Lower lobe of right lung (tissue), 2 donors: Measurements from ENCODE around the gene SLC25A3. TPM values are rescaled to one million over a fixed set of nuclear protein-coding genes. Genes with fewer than 3 reads are reported as not detected.

ENCODE experiments used
- ATAC-seq, 2 donors: fragments of 200-7000 bp; cut with Tn5 transposase; one replicate each; pipeline ENCODE4 v1.9.1; 2020 to 2022; ENCODE audit warnings: mild to moderate bottlenecking in 2 of 2, moderate library complexity in 2 of 2
- DNase-seq: peaks from one replicate; pipeline ENCODE4 v3.0.0-alpha.2; 2020
- H3K27ac ChIP-seq: fragments of 200-600 bp; one replicate; pipeline ENCODE4 v1.8.0; 2022
- H3K27me3 ChIP-seq: fragments of 200-600 bp; one replicate; pipeline ENCODE4 v1.8.0; 2022; ENCODE audit warnings: low read depth
- H3K36me3 ChIP-seq: fragments of 200-600 bp; one replicate; pipeline ENCODE4 v1.8.0; 2022; ENCODE audit warnings: mild to moderate bottlenecking
- H3K4me1 ChIP-seq: fragments of 200-600 bp; one replicate; pipeline ENCODE4 v1.8.0; 2022
- H3K4me3 ChIP-seq: fragments of 200-600 bp; one replicate; pipeline ENCODE4 v1.8.0; 2022; ENCODE audit warnings: mild to moderate bottlenecking
- H3K9me3 ChIP-seq: fragments of 200-600 bp; one replicate; pipeline ENCODE4 v1.8.0; 2022
- CTCF ChIP-seq: fragments of 200-600 bp; IDR thresholded peaks from one replicate; pipeline ENCODE4 v1.8.0; 2022; ENCODE audit warnings: antibody characterized with exemption, mild to moderate bottlenecking
- intact Hi-C: fragments of 100-400 bp; cut with DNase I; formaldehyde crosslinking; loops from one replicate; pipeline ENCODE4 v1.11.0; 2022
- total RNA-seq: library from RNA; stranded (reverse); fragmentation: NEBNext Ultra II Directional; extraction: Animal tissue kit (Norgen Biotek cat#: 25700); gene quantifications from one replicate; pipeline ENCODE4 v1.2.1, GENCODE V29; 2021
- donor health status: DM: no; HTN: yes; CAD: no; lungs with severe emphysema.

The SLC25A3 gene
- total RNA-seq, 1 donor from 2014 or later: 348 TPM

- no peak for ATAC-seq
- Histone ChIP-seq H3K36me3 (no peaks in the 10 kb centered on the region), H3K4me3 (no peak overlapping the region), H3K27me3 (no peaks in the 10 kb centered on the region), H3K27ac (no peak overlapping the region), H3K4me1 (no peaks in the 10 kb centered on the region), H3K9me3 (no peaks in the 10 kb centered on the region)
- no peak for TF ChIP-seq CTCF
- no peak for DNase-seq
- intact Hi-C loops: no loop called here
These were observed 15.1 kb upstream of the SLC25A3 start for GRCh38 chr12:98578392-98578791.

- no peak overlapping the region for H3K4me3 ChIP-seq
- no peak for ATAC-seq
- intact Hi-C loops: no loop called here
These were observed 14.7 kb upstream of the SLC25A3 start for GRCh38 chr12:98578821-98579220.

GRCh38 chr12:98579347-98579746 is 14.1 kb upstream of the SLC25A3 start:
- DNase-seq (no peak), ATAC-seq (no peak)
- H3K4me3 ChIP-seq: no peak overlapping the region
- no peaks in the 10 kb centered on the region for H3K27me3 ChIP-seq
- intact Hi-C loops: no loop called here
- no peaks in the 10 kb centered on the region for H3K4me1 ChIP-seq
- H3K9me3 ChIP-seq: no peaks in the 10 kb centered on the region
- no peak overlapping the region for H3K27ac ChIP-seq
- TF ChIP-seq CTCF: no peak
- no peaks in the 10 kb centered on the region for H3K36me3 ChIP-seq

More at GRCh38 chr12:98578821-98579220, 14.7 kb upstream of the SLC25A3 start:
- Histone ChIP-seq H3K36me3 (no peaks in the 10 kb centered on the region), H3K9me3 (no peaks in the 10 kb centered on the region), H3K27ac (no peak overlapping the region), H3K4me1 (no peaks in the 10 kb centered on the region), H3K27me3 (no peaks in the 10 kb centered on the region)
- no peak for TF ChIP-seq CTCF
- DNase-seq: no peak

GRCh38 chr12:98579835-98580234 is 13.7 kb upstream of the SLC25A3 start:
- TF ChIP-seq CTCF: no peak
- H3K9me3 ChIP-seq: no peaks in the 10 kb centered on the region
- DNase-seq: no peak
- no peaks in the 10 kb centered on the region for H3K4me1 ChIP-seq
- no peak overlapping the region for H3K4me3 ChIP-seq
- intact Hi-C loops: no loop called here
- H3K36me3 ChIP-seq: no peaks in the 10 kb centered on the region
- no peak overlapping the region for H3K27ac ChIP-seq
- ATAC-seq: no peak
- H3K27me3 ChIP-seq: no peaks in the 10 kb centered on the region

GRCh38 chr12:98580695-98581094 is 12.8 kb upstream of the SLC25A3 start:
- H3K36me3 ChIP-seq: no peaks in the 10 kb centered on the region
- no peaks in the 10 kb centered on the region for H3K9me3 ChIP-seq
- H3K4me3 ChIP-seq: no peak overlapping the region
- DNase-seq (no peak), ATAC-seq (no peak)
- intact Hi-C loops: no loop called here
- no peaks in the 10 kb centered on the region for H3K4me1 ChIP-seq
- H3K27me3 ChIP-seq: no peaks in the 10 kb centered on the region
- no peak for TF ChIP-seq CTCF
- H3K27ac ChIP-seq: no peak overlapping the region

- no peak overlapping the region for H3K27ac ChIP-seq
- H3K9me3 ChIP-seq: no peaks in the 10 kb centered on the region
- H3K4me3 ChIP-seq: no peak overlapping the region
- intact Hi-C loops: no loop called here
- no peaks in the 10 kb centered on the region for H3K36me3 ChIP-seq
- DNase-seq (no peak), ATAC-seq (no peak)
- TF ChIP-seq CTCF: no peak
- H3K4me1 ChIP-seq: no peaks in the 10 kb centered on the region
- no peaks in the 10 kb centered on the region for H3K27me3 ChIP-seq
These were observed 12.4 kb upstream of the SLC25A3 start for GRCh38 chr12:98581101-98581500.
